ENCODE results near the gene RALGAPA1. TPM values are rescaled to one million over a fixed set of nuclear protein-coding genes. Genes with fewer than 3 reads are reported as not detected.
"Not testable (repeated sequence)": the region's sequence is repeated elsewhere in the genome, so short reads cannot be mapped to it uniquely, and the experiment has no call there.

RALGAPA1 gene
- total RNA-seq, 1 donor from 2014 or later, result 49.7 TPM

DNA sequence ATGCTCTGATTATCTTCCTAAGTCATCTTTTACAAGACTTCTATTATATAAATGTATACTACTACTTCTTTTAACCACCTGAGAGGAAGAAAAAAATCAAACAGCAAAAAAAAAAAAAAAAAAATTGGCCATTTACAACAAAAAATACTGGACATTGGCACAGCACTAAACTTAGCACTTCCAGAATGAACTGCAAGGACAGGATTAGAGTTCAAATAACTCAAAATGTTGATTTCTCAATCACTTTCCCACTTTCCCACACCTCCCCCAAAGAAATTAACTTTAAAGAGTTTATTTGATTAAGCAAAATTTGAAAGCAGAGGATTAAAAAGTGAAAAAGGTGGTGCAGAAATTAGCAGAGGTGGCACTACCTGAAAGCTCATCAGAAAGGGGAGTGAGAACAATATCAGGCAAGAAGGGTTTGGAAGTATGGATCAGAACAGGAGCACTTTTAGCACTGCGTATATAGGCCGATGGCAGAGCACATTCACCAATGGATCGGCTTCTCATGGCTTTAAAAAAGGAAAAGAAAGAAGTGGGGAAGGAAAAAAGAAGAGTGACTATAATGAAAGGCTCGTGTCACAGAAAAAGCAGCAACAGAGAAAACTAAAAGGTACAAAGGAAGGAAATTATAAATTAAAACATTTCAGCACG, 109.2 kb downstream of the RALGAPA1 start:
- DNase-seq (ENCODE audit: low read depth), result no peak

DNA sequence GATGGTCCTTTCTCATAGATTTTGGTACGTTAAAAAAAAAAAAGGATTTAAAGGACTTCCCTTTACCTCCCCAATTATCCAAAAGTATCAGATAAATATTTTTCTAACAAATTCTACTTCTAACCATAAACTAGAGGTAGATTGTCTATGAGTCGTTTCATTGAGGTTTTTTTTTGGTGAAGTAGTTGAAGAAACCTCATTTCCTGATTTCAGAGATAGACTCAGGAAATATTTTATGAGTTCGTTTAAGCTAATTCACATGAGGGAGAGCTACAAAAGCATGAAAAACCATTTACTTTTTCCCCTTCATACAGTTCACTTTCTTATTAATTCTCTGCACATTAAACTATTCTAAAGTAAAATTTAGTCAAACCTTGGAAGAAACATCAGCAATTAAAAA, 112.5 kb downstream of the RALGAPA1 start:
- no peak for DNase-seq (ENCODE audit: low read depth)

DNA sequence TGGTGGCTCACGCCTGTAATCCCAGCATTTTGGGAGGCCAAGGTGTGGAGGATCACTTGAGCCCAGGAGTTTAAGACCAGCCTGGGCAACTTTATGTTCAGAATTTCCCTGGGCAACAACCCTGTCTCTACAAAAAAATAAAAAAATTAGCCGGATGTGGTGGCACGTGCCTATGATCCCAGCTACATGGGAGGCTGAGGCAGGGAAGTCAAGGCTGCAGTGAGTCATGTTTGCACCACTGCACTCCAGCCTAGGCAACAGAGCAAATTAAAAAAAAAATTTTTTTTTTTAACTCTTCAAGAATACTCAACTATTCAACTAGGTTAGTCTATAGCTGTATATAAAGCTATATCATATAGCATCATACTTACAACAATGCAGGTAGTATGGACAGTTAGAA, 113.0 kb downstream of the RALGAPA1 start:
- no peak for DNase-seq (ENCODE audit: low read depth)

GRCh38 chr14:35695647-35696046, 113.4 kb downstream of the RALGAPA1 start:
- DNase-seq (ENCODE audit: low read depth), result no peak

DNA sequence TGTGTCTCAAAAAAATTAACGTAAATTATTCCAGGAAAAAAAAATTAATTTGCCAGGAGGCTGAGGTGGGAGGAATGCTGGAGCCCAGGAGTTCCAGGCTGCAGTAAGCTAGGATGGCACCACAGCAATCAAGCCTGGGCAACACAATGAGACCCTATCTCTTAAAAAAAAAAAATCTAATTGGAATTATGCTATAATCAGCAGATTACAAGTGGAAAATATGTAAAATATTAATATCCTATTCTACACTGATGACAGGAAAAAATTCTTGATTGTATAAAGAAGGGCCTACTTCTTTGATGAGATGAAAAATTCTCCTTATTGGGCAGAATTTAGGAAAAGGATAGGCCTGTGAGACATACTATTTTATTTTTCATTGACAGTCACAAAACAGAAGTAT, 114.0 kb downstream of the RALGAPA1 start:
- DNase-seq (ENCODE audit: low read depth), result no peak

DNA sequence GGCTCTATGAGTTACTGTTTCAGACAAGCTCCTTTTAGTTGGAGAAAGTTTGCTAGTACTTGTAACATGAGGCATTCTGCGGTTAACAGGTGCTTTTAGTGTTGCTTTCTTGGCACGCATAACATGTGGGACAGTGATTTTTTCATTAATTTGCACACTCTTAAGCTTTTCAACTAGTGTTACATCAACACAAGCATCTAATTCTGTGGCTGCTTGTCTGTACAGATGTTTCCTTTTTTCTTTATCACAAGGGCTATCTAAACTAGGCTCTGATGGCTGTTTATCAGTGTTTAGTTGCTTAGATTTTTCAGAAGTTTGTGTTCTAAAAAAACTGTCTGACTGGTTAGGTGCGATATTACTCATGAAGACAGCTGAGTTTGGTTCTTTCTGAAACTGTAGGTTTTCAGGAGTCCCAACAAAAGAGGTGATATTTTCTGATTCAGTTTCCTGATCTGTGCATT, 120.1 kb downstream of the RALGAPA1 start:
- DNase-seq (ENCODE audit: low read depth), result no peak

DNA sequence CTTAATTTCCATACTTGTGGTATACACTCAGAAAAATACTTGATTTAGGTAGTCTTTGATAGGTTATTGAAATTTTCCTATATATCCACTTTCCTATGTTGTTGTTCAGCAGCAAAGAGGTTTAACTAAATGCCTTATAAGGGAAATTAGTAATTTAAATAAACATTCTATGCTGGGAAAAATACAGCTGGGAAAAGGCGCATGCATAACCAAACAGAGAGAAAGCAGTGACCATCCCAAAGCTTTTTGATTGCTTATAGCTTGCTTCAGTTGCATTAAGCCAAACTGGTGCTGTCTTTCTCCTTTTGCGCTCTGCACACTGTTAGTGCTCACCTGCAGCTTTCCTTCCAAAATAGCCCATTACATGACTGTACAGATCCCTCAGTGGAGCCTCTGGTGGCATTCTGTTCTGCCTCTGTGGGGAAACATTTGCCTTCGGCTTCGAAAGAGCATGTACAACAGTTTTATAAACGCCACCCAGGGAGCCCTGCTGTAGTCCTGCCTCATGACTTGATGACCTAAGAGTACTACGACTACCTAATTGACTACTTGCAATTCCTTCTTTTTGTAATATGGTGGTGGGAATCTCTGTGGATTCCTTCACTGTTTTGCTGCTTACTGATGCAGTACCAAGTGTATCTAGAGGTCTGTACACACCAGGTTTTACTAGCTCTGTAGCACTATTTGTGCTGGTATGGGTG, 120.8 kb downstream of the RALGAPA1 start:
- DNase-seq (ENCODE audit: low read depth), result no peak

GRCh38 chr14:35687335-35687939, 121.7 kb downstream of the RALGAPA1 start:
- peak; percentile 56 for DNase-seq (ENCODE audit: low read depth)

DNA sequence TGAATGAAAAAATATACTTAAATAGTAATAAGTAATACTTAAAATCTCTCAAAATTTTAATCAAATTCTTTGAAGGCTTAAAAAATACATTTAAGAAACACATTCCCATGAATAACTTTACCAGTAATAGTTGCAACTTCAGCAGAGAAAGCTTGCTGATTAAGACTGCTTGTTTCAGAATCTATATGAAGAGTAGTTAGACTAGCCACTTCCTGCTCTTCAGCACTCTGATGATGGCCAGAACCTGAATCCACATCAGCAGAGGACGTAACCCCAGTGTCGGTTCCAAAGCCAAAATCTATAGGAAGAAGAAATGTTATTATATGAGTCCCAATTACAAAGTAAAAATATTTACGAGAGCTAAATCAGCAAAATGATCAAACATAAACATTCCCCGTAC, 125.4 kb downstream of the RALGAPA1 start:
- DNase-seq (ENCODE audit: low read depth), result not testable (repeated sequence)

DNA sequence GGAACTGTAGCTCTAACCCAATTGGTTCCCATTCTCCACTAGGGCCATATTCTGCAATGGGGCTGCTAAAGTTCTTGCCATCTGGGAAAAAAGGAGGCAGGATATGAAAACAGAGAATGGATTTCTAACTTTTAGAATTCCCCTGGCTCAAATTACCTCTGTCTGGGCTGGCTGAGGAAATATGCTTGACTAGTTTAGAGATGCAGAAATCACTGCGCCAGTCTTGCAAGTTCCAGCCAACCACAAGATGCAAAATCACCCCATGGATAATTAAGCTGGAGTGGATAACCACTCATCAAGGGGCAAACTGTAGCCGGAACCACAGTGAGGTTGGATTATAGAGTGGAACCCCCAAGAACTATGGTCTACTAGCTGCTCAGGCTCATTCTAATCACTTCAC, 126.3 kb downstream of the RALGAPA1 start:
- peak; percentile 57 for DNase-seq (ENCODE audit: low read depth)

- no peak for DNase-seq (ENCODE audit: low read depth)
These were observed 130.6 kb downstream of the RALGAPA1 start for GRCh38 chr14:35678403-35679028.

DNA sequence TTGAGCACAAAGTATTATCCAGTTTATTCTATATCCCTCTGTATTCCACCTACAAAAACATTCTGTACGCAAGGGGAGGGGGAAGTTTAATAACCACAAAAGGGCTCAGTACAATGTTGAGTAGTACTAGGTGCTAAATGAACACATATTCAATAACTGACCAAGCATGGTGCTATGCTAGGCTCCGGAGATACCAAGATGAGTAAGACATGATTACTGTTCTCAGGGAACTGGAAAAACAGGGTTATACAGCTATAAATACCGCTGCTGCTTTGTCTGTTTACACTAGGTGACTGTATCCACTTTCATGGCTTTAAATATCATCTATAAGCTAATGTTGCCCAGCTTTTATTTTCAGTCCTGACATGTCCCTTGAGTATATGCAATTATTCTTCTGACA, 139.3 kb downstream of the RALGAPA1 start:
- peak; percentile 52 for DNase-seq (ENCODE audit: low read depth)

DNA sequence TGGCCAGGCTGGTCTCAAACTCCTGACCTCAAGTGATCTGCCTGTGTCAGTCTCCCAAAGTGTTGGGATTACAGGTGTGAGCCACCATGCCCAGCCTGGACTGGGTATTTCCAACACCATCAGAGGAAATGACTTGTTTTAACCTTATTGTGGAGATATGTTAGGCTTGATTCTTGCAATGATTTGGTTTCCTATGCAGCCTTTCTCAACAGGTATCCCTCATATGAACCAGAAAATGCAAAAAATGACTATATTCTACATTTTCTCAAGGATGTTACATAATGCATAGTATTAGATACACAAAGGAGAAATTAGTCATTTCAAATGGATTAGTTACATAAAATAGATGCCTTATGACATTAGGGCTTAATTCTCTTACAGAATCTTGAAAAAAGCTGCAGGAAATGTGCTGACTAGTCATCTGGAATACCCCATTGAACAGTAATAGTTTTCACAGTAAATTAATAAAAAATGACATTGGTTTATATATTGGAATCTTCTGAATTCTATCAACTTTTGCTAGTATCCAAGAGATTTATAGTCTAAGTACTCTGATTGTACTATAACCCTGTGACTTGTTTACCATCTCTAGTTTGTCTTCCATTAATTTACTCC, 142.6 kb downstream of the RALGAPA1 start:
- DNase-seq (ENCODE audit: low read depth), result no peak

- no peak for DNase-seq (ENCODE audit: low read depth)
These were observed 147.2 kb downstream of the RALGAPA1 start for GRCh38 chr14:35661875-35662274.

DNA sequence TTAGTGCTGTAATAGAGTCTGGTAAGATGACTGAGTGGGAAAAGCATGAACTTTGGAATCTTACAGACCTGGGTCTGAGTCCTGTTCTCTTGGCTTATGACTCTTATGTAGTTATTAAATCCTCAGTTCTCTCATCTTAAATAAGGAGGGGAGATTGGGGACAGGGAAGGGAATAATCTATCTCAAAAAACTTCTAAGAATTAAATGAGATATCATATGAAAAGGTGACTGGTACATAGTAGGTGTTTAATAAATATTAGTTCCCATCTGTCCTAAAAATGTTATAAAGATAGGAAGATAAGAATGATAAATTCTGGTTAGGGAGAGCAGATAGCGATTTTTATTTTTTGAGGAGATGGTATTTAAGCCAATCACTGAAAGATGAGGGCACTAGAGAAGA, 156.1 kb downstream of the RALGAPA1 start:
- no peak for DNase-seq (ENCODE audit: low read depth)

- DNase-seq (ENCODE audit: low read depth), result no peak
These were observed 165.6 kb downstream of the RALGAPA1 start for GRCh38 chr14:35643513-35643912.

- no peak for DNase-seq (ENCODE audit: low read depth)
These were observed 171.2 kb downstream of the RALGAPA1 start for GRCh38 chr14:35637851-35638250.

DNA sequence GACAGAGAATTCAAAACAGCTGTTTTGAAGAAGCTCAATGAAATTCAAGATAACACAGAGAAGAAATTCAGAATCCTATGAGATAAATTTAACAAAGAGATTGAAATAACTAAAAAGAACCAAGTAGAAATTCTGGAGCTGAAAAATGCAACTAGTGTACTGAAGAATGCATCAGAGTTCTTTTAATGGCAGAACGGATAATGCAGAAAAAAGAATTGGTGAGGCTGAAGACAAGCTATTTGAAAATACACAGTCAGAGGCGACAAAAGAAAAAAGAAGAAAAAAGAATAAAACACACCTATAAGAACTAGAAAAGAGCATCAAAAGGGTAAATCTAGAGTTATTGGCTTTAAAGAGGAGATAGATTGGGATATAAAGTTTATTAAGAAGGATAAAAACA, 171.8 kb downstream of the RALGAPA1 start:
- no peak for DNase-seq (ENCODE audit: low read depth)

GRCh38 chr14:35632676-35633075, 176.4 kb downstream of the RALGAPA1 start:
- no peak for DNase-seq (ENCODE audit: low read depth)

DNA sequence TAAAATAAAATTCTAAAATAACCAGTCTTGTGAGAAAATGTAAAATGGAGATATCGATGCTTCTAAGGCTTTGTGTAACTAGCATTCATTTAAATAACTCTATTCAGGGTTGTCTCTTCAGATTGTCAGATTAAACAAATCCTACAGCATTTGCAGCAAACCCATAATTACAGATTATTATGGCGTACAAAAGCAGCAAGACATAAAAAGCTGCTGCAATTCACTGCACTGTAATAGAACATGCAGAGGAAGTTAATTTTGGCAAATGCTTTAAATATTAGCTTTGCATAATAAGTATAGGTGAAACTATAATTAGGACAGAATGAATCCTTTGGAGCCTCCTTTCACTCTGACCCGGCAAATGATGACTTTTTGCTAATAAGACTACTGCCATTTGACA, 176.8 kb downstream of the RALGAPA1 start:
- no peak for DNase-seq (ENCODE audit: low read depth)

GRCh38 chr14:35631071-35631805, 177.9 kb downstream of the RALGAPA1 start:
- DNase-seq (ENCODE audit: low read depth), result no peak

DNA sequence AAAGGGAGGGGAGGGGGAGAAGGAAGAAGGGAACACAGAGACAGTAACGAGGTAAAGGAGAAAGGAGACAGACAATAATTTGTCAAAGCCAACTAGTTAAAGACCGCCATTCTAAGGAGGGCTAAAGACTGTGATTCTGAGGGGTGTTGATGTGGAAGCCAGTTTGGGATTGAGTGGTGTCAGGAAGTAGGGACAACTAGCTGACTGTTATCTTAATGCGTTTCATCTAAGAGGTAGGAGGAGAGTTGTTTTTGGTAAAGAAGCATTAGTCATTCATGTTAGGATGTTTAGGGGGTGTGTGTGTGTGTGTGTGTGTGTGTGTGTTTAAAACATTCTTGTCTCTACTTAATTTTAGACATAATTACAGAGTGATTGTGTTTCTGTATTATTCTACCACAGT, 180.1 kb downstream of the RALGAPA1 start:
- no peak for DNase-seq (ENCODE audit: low read depth)
